GM12878 (cell line): ENCODE results near the gene MND1.

Experiments
- BHLHE40 ChIP-seq, 2 experiments: fragments of 450-650 bp in 1 of 2; IDR thresholded peaks; 2 replicates each; pipeline ENCODE4 v1.6.1; 2011 to 2017; ENCODE audit warnings: low read depth in 2 of 2, borderline replicate concordance in 1 of 2, improper control_type of control experiment in 1 of 2, low read length in 1 of 2, mild to moderate bottlenecking in 1 of 2
- CBX5 ChIP-seq: sonication (generic); IDR thresholded peaks from 2 replicates; pipeline ENCODE4 v1.6.1; 2016; ENCODE audit warnings: low read depth, moderate library complexity, mild to moderate bottlenecking, inconsistent platforms
- HCFC1 ChIP-seq: fragments of 150-350 bp; IDR thresholded peaks from 2 replicates; pipeline ENCODE4 v1.6.1; 2014; ENCODE audit warnings: low read length
- MXI1 ChIP-seq: fragments of 150-350 bp; IDR thresholded peaks from 2 replicates; pipeline ENCODE4 v1.6.1; 2011; ENCODE audit warnings: low read depth, mild to moderate bottlenecking, inconsistent platforms, low read length, improper control_type of control experiment
- SIN3A ChIP-seq: IDR thresholded peaks from 2 replicates; pipeline ENCODE4 v1.6.1; 2012; ENCODE audit warnings: low read depth, low read length, improper control_type of control experiment
- YBX1 ChIP-seq: fragments of 450-650 bp; IDR thresholded peaks from 2 replicates; pipeline ENCODE4 v1.6.1; 2016; ENCODE audit warnings: antibody characterized with exemption
- YY1 ChIP-seq: IDR thresholded peaks from 2 replicates; pipeline ENCODE4 v1.6.1; 2011; ENCODE audit warnings: low read depth, mild to moderate bottlenecking, low read length
- ZNF24 ChIP-seq: fragments of 450-650 bp; IDR thresholded peaks from 2 replicates; pipeline ENCODE4 v1.6.1; 2017; ENCODE audit warnings: antibody characterized with exemption, mild to moderate bottlenecking
- TF ChIP-seq, protein P1 (sequence below), 3 experiments: IDR thresholded peaks in 2 of 3; conservative IDR thresholded peaks in 1 of 3; 2 replicates each; pipeline ENCODE4 v1.5.1; 2011; ENCODE audit warnings: low read depth in 3 of 3, low read length in 3 of 3, mild to moderate bottlenecking in 3 of 3, control low read depth in 2 of 3, moderate library complexity in 2 of 3, inconsistent platforms in 1 of 3, mixed read lengths in 1 of 3; ENCODE audit not compliant: control insufficient read depth in 2 of 3, insufficient read depth in 1 of 3; ENCODE audit errors: extremely low read depth in 1 of 3
- TF ChIP-seq, protein P2 (sequence below): fragments of 450-650 bp; IDR thresholded peaks from 2 replicates; pipeline ENCODE4 v1.6.1; 2016; ENCODE audit warnings: mild to moderate bottlenecking
- TF ChIP-seq, protein P3 (sequence below): IDR thresholded peaks from 2 replicates; pipeline ENCODE4 v1.6.1; 2011; ENCODE audit warnings: mild to moderate bottlenecking, low read depth, low read length, moderate library complexity; ENCODE audit not compliant: insufficient replicate concordance
- TF ChIP-seq, protein P4 (sequence below): IDR thresholded peaks from 2 replicates; pipeline ENCODE4 v1.6.1; 2012; ENCODE audit warnings: low read depth, low read length, improper control_type of control experiment

DNA sequence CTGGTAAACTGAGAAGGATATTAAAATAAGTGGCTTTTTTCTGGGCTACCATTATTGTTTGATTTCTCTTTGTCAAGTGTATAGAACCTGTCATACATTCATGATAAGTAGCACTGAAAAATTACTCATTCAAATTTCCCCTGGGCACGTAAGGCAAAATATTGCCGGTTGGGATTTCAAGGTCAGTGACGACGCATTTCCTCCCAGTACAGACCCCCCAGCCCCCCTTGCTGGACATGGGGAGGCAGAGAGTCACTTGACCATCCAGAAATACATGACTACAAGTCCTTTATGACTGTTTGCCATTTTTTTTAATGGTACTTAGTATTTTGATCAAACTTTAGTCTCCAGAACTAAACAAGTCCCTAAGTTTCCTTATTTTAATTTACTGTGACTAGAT is 6.8 kb upstream of the MND1 start:
- TF ChIP-seq, protein P1, sequence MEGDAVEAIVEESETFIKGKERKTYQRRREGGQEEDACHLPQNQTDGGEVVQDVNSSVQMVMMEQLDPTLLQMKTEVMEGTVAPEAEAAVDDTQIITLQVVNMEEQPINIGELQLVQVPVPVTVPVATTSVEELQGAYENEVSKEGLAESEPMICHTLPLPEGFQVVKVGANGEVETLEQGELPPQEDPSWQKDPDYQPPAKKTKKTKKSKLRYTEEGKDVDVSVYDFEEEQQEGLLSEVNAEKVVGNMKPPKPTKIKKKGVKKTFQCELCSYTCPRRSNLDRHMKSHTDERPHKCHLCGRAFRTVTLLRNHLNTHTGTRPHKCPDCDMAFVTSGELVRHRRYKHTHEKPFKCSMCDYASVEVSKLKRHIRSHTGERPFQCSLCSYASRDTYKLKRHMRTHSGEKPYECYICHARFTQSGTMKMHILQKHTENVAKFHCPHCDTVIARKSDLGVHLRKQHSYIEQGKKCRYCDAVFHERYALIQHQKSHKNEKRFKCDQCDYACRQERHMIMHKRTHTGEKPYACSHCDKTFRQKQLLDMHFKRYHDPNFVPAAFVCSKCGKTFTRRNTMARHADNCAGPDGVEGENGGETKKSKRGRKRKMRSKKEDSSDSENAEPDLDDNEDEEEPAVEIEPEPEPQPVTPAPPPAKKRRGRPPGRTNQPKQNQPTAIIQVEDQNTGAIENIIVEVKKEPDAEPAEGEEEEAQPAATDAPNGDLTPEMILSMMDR (IDR thresholded peaks at IDR 0.05 in 2 of 3, conservative IDR thresholded peaks at IDR 0.05 in 1 of 3; ENCODE audit: control insufficient read depth in 2 of 3, extremely low read depth in 1 of 3, insufficient read depth in 1 of 3, low read depth in 3 of 3, low read length in 3 of 3), result no peak
- TF ChIP-seq ZNF24, result no peak
- TF ChIP-seq SIN3A, result no peak
- no peak for TF ChIP-seq BHLHE40 (IDR thresholded peaks at IDR 0.05; ENCODE audit: borderline replicate concordance in 1 of 2, low read depth in 2 of 2, low read length in 1 of 2)
- TF ChIP-seq, protein P2, sequence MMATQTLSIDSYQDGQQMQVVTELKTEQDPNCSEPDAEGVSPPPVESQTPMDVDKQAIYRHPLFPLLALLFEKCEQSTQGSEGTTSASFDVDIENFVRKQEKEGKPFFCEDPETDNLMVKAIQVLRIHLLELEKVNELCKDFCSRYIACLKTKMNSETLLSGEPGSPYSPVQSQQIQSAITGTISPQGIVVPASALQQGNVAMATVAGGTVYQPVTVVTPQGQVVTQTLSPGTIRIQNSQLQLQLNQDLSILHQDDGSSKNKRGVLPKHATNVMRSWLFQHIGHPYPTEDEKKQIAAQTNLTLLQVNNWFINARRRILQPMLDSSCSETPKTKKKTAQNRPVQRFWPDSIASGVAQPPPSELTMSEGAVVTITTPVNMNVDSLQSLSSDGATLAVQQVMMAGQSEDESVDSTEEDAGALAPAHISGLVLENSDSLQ, result no peak
- TF ChIP-seq YY1, result no peak
- TF ChIP-seq CBX5, result no peak
- no peak for TF ChIP-seq MXI1
- TF ChIP-seq, protein P3, sequence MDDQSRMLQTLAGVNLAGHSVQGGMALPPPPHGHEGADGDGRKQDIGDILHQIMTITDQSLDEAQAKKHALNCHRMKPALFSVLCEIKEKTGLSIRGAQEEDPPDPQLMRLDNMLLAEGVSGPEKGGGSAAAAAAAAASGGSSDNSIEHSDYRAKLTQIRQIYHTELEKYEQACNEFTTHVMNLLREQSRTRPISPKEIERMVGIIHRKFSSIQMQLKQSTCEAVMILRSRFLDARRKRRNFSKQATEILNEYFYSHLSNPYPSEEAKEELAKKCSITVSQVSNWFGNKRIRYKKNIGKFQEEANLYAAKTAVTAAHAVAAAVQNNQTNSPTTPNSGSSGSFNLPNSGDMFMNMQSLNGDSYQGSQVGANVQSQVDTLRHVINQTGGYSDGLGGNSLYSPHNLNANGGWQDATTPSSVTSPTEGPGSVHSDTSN, result no peak
- no peak for TF ChIP-seq YBX1
- TF ChIP-seq, protein P4, sequence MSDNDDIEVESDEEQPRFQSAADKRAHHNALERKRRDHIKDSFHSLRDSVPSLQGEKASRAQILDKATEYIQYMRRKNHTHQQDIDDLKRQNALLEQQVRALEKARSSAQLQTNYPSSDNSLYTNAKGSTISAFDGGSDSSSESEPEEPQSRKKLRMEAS, result no peak
- no peak for TF ChIP-seq HCFC1
